Gastrocnemius medialis (tissue), 4 donors: Measurements from ENCODE around the gene SEH1L.

ENCODE experiments used
- POLR2A ChIP-seq, 2 donors: fragments of 450-650 bp; IDR thresholded peaks; one replicate each; pipeline ENCODE4 v1.6.1; 2017; ENCODE audit warnings: antibody characterized with exemption in 2 of 2, mild to moderate bottlenecking in 2 of 2, moderate library complexity in 2 of 2
- TF ChIP-seq, protein P1 (sequence below), 5 experiments: fragments of 450-650 bp in 3 of 5; fragments of 200-600 bp in 2 of 5; sonication (generic) in 2 of 5; IDR thresholded peaks in 4 of 5; conservative IDR thresholded peaks in 1 of 5; 1 replicate in 4 of 5; 2 replicates in 1 of 5; pipeline ENCODE4 v1.5.1; 2016 to 2019; ENCODE audit warnings: antibody characterized with exemption in 5 of 5, mild to moderate bottlenecking in 3 of 5, moderate library complexity in 3 of 5

DNA sequence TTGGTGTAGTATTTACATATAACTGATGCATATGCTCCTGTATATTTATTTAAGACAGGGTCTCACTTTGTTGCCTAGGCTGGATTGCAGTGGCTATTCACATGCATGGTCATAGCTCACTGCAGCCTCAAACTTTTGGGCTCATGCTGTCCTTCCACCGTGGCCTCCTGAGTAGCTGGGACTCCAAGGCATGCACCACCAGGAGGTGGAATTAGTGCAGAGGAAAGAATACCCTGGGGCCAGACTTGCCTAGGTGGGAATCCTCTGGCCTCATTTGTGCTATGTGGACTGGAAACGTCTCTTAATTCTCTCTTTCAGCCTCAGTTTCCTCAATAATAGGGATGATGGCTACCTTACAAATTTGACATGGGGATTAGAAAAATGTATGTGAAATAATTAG is 45.6 kb downstream of the SEH1L start:
- TF ChIP-seq, protein P1, sequence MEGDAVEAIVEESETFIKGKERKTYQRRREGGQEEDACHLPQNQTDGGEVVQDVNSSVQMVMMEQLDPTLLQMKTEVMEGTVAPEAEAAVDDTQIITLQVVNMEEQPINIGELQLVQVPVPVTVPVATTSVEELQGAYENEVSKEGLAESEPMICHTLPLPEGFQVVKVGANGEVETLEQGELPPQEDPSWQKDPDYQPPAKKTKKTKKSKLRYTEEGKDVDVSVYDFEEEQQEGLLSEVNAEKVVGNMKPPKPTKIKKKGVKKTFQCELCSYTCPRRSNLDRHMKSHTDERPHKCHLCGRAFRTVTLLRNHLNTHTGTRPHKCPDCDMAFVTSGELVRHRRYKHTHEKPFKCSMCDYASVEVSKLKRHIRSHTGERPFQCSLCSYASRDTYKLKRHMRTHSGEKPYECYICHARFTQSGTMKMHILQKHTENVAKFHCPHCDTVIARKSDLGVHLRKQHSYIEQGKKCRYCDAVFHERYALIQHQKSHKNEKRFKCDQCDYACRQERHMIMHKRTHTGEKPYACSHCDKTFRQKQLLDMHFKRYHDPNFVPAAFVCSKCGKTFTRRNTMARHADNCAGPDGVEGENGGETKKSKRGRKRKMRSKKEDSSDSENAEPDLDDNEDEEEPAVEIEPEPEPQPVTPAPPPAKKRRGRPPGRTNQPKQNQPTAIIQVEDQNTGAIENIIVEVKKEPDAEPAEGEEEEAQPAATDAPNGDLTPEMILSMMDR (IDR thresholded peaks at IDR 0.05 in 4 of 5, conservative IDR thresholded peaks at IDR 0.05 in 1 of 5) = no peak
- TF ChIP-seq POLR2A (IDR thresholded peaks at IDR 0.05) = no peak
